GM12878 (cell line): ENCODE results near the gene AFF2. TPM values are rescaled to one million over a fixed set of nuclear protein-coding genes. Genes with fewer than 3 reads are reported as not detected.

Experiments
- ATAC-seq: fragments of 200-7000 bp; cut with Tn5 transposase; 3 replicates; pipeline ENCODE4 v1.9.1; 2020; ENCODE audit warnings: mild to moderate bottlenecking, moderate library complexity
- BruUV-seq: library from RNA; stranded (reverse); fragments of 400-500 nt; replicated peaks from 2 replicates; lab custom pipeline; 2021; lab: Mats Ljungman, UMichigan
- CTCF ChIA-PET: fragments of 300-600 bp; sonication (Branson Sonifier 250); formaldehyde crosslinking; extraction: SDS; loops from one replicate; lab custom pipeline; 2021; ENCODE audit warnings: inconsistent platforms; lab: Yijun Ruan, JAX
- POLR2A ChIA-PET: fragments of 350-600 bp; formaldehyde crosslinking; extraction: SDS; loops from one replicate; lab custom pipeline; 2021; ENCODE audit warnings: inconsistent platforms; lab: Charles Lee
- RAD21 ChIA-PET: fragments of 300-600 bp; sonication (Branson Sonifier 250); formaldehyde crosslinking; loops from one replicate; lab custom pipeline; 2023; ENCODE audit warnings: antibody characterized with exemption; ENCODE audit not compliant: unreplicated experiment; lab: Charles Lee
- SMC1A ChIA-PET: fragments of 300-600 bp; sonication (Branson Sonifier 250); formaldehyde crosslinking; loops from one replicate; lab custom pipeline; 2023; ENCODE audit not compliant: unreplicated experiment, uncharacterized antibody; lab: Charles Lee
- DNase-seq: peaks from one replicate; pipeline ENCODE4 v3.0.0-alpha.2; 2011; ENCODE audit warnings: low read depth, low spot score
- FAIRE-seq: peaks from 3 replicates; lab custom pipeline; 2011; peaks lifted over from hg19 to GRCh38; lab: Jason Lieb, UNC
- H2AFZ ChIP-seq: 2 replicates; pipeline ENCODE4 v1.6.0; 2011; ENCODE audit warnings: low read depth, low read length, control low read depth; ENCODE audit not compliant: control insufficient read depth
- H3K27ac ChIP-seq: 2 replicates; pipeline ENCODE4 v1.5.1; 2011; ENCODE audit warnings: control low read depth; ENCODE audit not compliant: control insufficient read depth, insufficient read depth
- H3K27me3 ChIP-seq, 2 experiments: replicated peaks in 1 of 2; 2 replicates each; pipeline versions ENCODE4 v1.6.0 to v1.6.1; 2011; ENCODE audit warnings: low read length in 1 of 2; ENCODE audit not compliant: control insufficient read depth in 2 of 2, insufficient read depth in 2 of 2
- H3K36me3 ChIP-seq, 2 experiments: 2 replicates each; pipeline ENCODE4 v1.5.1; 2011; ENCODE audit warnings: low read length in 1 of 2; ENCODE audit not compliant: control insufficient read depth in 2 of 2, insufficient read depth in 2 of 2
- H3K4me1 ChIP-seq: 2 replicates; pipeline ENCODE4 v1.6.1; 2011; ENCODE audit warnings: mild to moderate bottlenecking, low read length, moderate library complexity, mixed read lengths; ENCODE audit not compliant: control insufficient read depth, insufficient read depth
- H3K4me2 ChIP-seq: 2 replicates; pipeline ENCODE4 v1.6.0; 2011; ENCODE audit warnings: control low read depth; ENCODE audit not compliant: control insufficient read depth, insufficient read depth
- H3K4me3 ChIP-seq: fragments of 200-600 bp; sonication (generic); 2 replicates; pipeline ENCODE4 v1.5.1; 2016
- H3K79me2 ChIP-seq: 2 replicates; pipeline ENCODE4 v1.6.0; 2011; ENCODE audit warnings: low read length; ENCODE audit not compliant: control insufficient read depth, insufficient read depth
- H3K9ac ChIP-seq: 2 replicates; pipeline ENCODE4 v1.8.0; 2011; ENCODE audit warnings: low read length, control low read depth, mixed read lengths; ENCODE audit not compliant: control insufficient read depth, insufficient read depth
- H3K9me3 ChIP-seq: replicated peaks from 3 replicates; pipeline ENCODE4 v1.5.1; 2011; ENCODE audit warnings: mild to moderate bottlenecking, low read length; ENCODE audit not compliant: control insufficient read depth, insufficient read depth
- H4K20me1 ChIP-seq: 2 replicates; pipeline ENCODE4 v1.6.0; 2011; ENCODE audit not compliant: control insufficient read depth, insufficient read depth
- E4F1 ChIP-seq: fragments of 450-650 bp; IDR thresholded peaks from 2 replicates; pipeline ENCODE4 v1.6.1; 2018; ENCODE audit warnings: borderline replicate concordance, mild to moderate bottlenecking; ENCODE audit not compliant: partially characterized antibody
- NFXL1 ChIP-seq: fragments of 450-650 bp; IDR thresholded peaks from 2 replicates; pipeline ENCODE4 v1.6.1; 2017; ENCODE audit warnings: antibody characterized with exemption, mild to moderate bottlenecking, borderline replicate concordance
- RAD21 ChIP-seq: IDR thresholded peaks from 2 replicates; pipeline ENCODE4 v1.6.1; 2011; ENCODE audit warnings: mild to moderate bottlenecking, low read depth, low read length, moderate library complexity; ENCODE audit not compliant: insufficient read depth
- SPI1 ChIP-seq: IDR thresholded peaks from 2 replicates; pipeline ENCODE4 v1.6.1; 2011; ENCODE audit warnings: low read depth, mild to moderate bottlenecking, low read length, moderate library complexity, borderline replicate concordance; ENCODE audit not compliant: insufficient read depth
- ZNF384 ChIP-seq: IDR thresholded peaks from 2 replicates; pipeline ENCODE4 v1.6.1; 2012; ENCODE audit warnings: low read depth, mild to moderate bottlenecking, low read length, improper control_type of control experiment, borderline replicate concordance
- WGBS: methylation state at CpG from one replicate; pipeline ENCODE4 v1.1.6; 2016; ENCODE audit warnings: low lambda C conversion rate; ENCODE audit not compliant: insufficient replicate concordance, insufficient coverage; ENCODE audit errors: missing lambda C conversion rate; 5-methylcytosine and 5-hydroxymethylcytosine counted together
- in situ Hi-C: fragments of 300-500 bp; cut with MboI; formaldehyde crosslinking; loops from 9 replicates; pipeline ENCODE4 v1.14.3; 2018; ENCODE audit warnings: mixed read lengths
- intact Hi-C: fragments of 100-400 bp; cut with micrococcal nuclease; formaldehyde crosslinking; loops from one replicate; pipeline ENCODE4 v1.14.2; 2022; ENCODE audit not compliant: unreplicated experiment
- polyA plus RNA-seq, 11 experiments: library from polyadenylated mRNA; depleted of rRNA in 4 of 11; unstranded in 6 of 11; stranded (reverse) in 5 of 11; fragments of >200 nt; fragmentation: Nextera tagmentation in 4 of 11; fragmentation: Illumina TruSeq in 1 of 11; extraction: Ambion mirVana in 4 of 11; extraction: Trizol in 1 of 11; gene quantifications; 1 replicate in 1 of 11; 2 replicates in 10 of 11; pipeline versions ENCODE4 v1.2.1 to v1.2.3, GENCODE V29; 2011 to 2016; ENCODE audit warnings: inconsistent platforms in 2 of 11, missing spikeins in 2 of 11, low read depth in 1 of 11
- total RNA-seq, 4 experiments: library from RNA; depleted of rRNA in 3 of 4; stranded (reverse); fragments of >200 nt in 3 of 4; fragmentation: Illumina TruSeq in 1 of 4; extraction: Trizol in 1 of 4; gene quantifications; 2 replicates each; pipeline versions ENCODE4 v1.2.1 to v1.2.3, GENCODE V29; 2013 to 2021
- TF ChIP-seq, protein P1 (sequence below), 3 experiments: IDR thresholded peaks in 2 of 3; conservative IDR thresholded peaks in 1 of 3; 2 replicates each; pipeline ENCODE4 v1.5.1; 2011; ENCODE audit warnings: low read depth in 3 of 3, low read length in 3 of 3, mild to moderate bottlenecking in 3 of 3, control low read depth in 2 of 3, moderate library complexity in 2 of 3, inconsistent platforms in 1 of 3, mixed read lengths in 1 of 3; ENCODE audit not compliant: control insufficient read depth in 2 of 3, insufficient read depth in 1 of 3; ENCODE audit errors: extremely low read depth in 1 of 3
- TF ChIP-seq, protein P2 (sequence below): IDR thresholded peaks from 2 replicates; pipeline ENCODE4 v1.6.1; 2011; ENCODE audit warnings: mild to moderate bottlenecking, low read depth, low read length, moderate library complexity; ENCODE audit not compliant: insufficient replicate concordance

Gene AFF2
- total and polyA plus RNA-seq, 10 of the 15 experiments (the other 5 are each of a cell fraction or from before 2014, with no cell fraction given): under 0.01 to 0.03 TPM; not detected in 8

GRCh38 chrX:148523303-148524080 is 23.1 kb downstream of the AFF2 start:
- no peak for FAIRE-seq
- TF ChIP-seq RAD21 (no peak), NFXL1 (no peak)
- TF ChIP-seq, all 136 proteins: peak for 0
- no peaks in the 10 kb centered on the region for H3K36me3 ChIP-seq
- H3K27ac ChIP-seq: no peak overlapping the region
- ChIA-PET RAD21 (no interaction called here), POLR2A (no interaction called here), SMC1A (no interaction called here), CTCF (no interaction called here)
- in situ Hi-C loops: no loop called here
- no peak overlapping the region for H2AFZ ChIP-seq
- no peak overlapping the region for H3K4me2 ChIP-seq
- H3K4me3 ChIP-seq: no peak overlapping the region
- no peaks in the 10 kb centered on the region for H4K20me1 ChIP-seq
- no peaks in the 10 kb centered on the region for H3K9me3 ChIP-seq
- H3K27me3 ChIP-seq: no peaks in the 10 kb centered on the region; a peak in 1 of 4 replicates
- no TSS peak for BruUV-seq
- ATAC-seq (no peak), DNase-seq (no peak)
- H3K79me2 ChIP-seq: no peaks in the 10 kb centered on the region
- 3% methylated on average over 6 of the region's 6 CpGs for WGBS
- H3K4me1 ChIP-seq: no peaks in the 10 kb centered on the region
- intact Hi-C loops: no loop called here
- H3K9ac ChIP-seq: no peak overlapping the region

DNA sequence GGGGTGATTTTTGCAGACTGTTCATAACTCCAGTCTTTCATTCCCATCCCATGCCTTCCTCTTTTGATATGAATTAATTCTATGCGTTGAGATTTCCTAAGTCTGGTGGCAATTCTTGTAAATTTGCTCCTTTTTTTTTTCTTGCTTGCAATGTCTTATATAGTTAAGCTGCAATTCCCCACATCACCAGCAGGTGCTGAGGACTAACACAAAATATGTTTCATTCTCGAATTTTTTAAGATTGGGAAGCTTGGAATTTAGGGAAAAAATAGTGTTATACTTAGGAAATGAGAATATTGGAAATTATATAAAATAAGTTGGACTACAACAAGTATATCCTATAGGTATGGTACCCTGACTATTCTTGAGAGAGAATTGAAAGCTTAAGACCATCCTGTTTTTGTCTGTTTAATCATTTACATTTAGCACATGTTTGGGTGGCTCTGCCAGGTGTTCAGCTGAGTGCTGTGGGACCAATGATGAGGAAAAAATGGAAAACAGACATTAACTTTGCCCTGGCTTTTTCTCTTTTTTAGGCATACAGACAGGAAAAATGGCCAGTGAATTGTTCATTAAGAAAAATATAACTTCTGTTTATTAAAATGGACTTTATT is 30.2 kb downstream of the AFF2 start:
- no peak overlapping the region for H3K4me3 ChIP-seq
- intact Hi-C loops: loop anchor here (1.0 to 10.0 kb wide), 2 partner anchors 754 to 941 kb away; no protein-coding TSS in a partner anchor
- H3K9ac ChIP-seq: no peak overlapping the region
- DNase-seq (no peak), ATAC-seq (no peak; the same call in 2 of the 3 replicates), FAIRE-seq (no peak)
- no peaks in the 10 kb centered on the region for H3K36me3 ChIP-seq
- ChIA-PET CTCF (interaction anchor here (0.7 to 2.8 kb wide), 23 partner anchors 9 to 938 kb away, joined by 3 to 21 read pairs (median 3); no protein-coding TSS in a partner anchor), RAD21 (interaction anchor here (1.2 kb wide), 2 partner anchors 756 to 940 kb away, joined by 3 to 5 read pairs; no protein-coding TSS in a partner anchor), SMC1A (interaction anchor here (0.6 to 2.2 kb wide), 10 partner anchors 9 to 940 kb away, joined by 3 to 8 read pairs (median 4); no protein-coding TSS in a partner anchor), POLR2A (no interaction called here)
- H3K27me3 ChIP-seq: no peaks in the 10 kb centered on the region
- no peak overlapping the region for H3K4me2 ChIP-seq
- H4K20me1 ChIP-seq: no peaks in the 10 kb centered on the region
- H3K9me3 ChIP-seq: no peaks in the 10 kb centered on the region
- whole genome bisulfite sequencing: 0% methylated on average over 2 of the region's 2 CpGs
- in situ Hi-C loops: no loop called here
- H3K79me2 ChIP-seq: no peaks in the 10 kb centered on the region
- H3K27ac ChIP-seq: no peak overlapping the region
- no peaks in the 10 kb centered on the region for H3K4me1 ChIP-seq
- BruUV-seq: no TSS peak
- H2AFZ ChIP-seq: no peak overlapping the region
- no peak for TF ChIP-seq E4F1
- TF ChIP-seq, protein P1, sequence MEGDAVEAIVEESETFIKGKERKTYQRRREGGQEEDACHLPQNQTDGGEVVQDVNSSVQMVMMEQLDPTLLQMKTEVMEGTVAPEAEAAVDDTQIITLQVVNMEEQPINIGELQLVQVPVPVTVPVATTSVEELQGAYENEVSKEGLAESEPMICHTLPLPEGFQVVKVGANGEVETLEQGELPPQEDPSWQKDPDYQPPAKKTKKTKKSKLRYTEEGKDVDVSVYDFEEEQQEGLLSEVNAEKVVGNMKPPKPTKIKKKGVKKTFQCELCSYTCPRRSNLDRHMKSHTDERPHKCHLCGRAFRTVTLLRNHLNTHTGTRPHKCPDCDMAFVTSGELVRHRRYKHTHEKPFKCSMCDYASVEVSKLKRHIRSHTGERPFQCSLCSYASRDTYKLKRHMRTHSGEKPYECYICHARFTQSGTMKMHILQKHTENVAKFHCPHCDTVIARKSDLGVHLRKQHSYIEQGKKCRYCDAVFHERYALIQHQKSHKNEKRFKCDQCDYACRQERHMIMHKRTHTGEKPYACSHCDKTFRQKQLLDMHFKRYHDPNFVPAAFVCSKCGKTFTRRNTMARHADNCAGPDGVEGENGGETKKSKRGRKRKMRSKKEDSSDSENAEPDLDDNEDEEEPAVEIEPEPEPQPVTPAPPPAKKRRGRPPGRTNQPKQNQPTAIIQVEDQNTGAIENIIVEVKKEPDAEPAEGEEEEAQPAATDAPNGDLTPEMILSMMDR (IDR thresholded peaks at IDR 0.05 in 2 of 3, conservative IDR thresholded peaks at IDR 0.05 in 1 of 3; ENCODE audit: control insufficient read depth in 2 of 3, extremely low read depth in 1 of 3, insufficient read depth in 1 of 3, low read depth in 3 of 3, low read length in 3 of 3): peak; percentile 47 to 74 (median 58); a peak in 5 of 6 replicates
- peak; percentile 43 for TF ChIP-seq RAD21
- TF ChIP-seq SPI1: no peak
- TF ChIP-seq ZNF384: peak; percentile 34; the same call in 1 of the 2 replicates
- TF ChIP-seq, protein P2, sequence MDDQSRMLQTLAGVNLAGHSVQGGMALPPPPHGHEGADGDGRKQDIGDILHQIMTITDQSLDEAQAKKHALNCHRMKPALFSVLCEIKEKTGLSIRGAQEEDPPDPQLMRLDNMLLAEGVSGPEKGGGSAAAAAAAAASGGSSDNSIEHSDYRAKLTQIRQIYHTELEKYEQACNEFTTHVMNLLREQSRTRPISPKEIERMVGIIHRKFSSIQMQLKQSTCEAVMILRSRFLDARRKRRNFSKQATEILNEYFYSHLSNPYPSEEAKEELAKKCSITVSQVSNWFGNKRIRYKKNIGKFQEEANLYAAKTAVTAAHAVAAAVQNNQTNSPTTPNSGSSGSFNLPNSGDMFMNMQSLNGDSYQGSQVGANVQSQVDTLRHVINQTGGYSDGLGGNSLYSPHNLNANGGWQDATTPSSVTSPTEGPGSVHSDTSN: no peak
